SK-N-SH (cell line): Measurements from ENCODE around the gene ZFHX3. TPM values are rescaled to one million over a fixed set of nuclear protein-coding genes. Genes with fewer than 3 reads are reported as not detected.

Source experiments
- CTCF ChIA-PET: fragments of 300-600, 350-600 bp; formaldehyde crosslinking; extraction: SDS; loops from one replicate; lab custom pipeline; 2021; lab: Yijun Ruan, JAX
- POLR2A ChIA-PET: fragments of 350-600 bp; sonication (Branson Sonifier 250); formaldehyde crosslinking; extraction: SDS; loops from one replicate; lab custom pipeline; 2020; ENCODE audit warnings: antibody characterized with exemption, inconsistent platforms; lab: Yijun Ruan, JAX
- DNase-seq: peaks from one replicate; pipeline ENCODE4 v3.0.0; 2012
- H2AFZ ChIP-seq: fragments of 200-600 bp; sonication (generic); 2 replicates; pipeline ENCODE4 v1.8.1; 2016; ENCODE audit warnings: antibody characterized with exemption, mild to moderate bottlenecking, low read depth
- H3F3A ChIP-seq: fragments of 200-600 bp; sonication (generic); replicated peaks from 2 replicates; pipeline ENCODE3; 2016; ENCODE audit warnings: antibody characterized with exemption, mild to moderate bottlenecking; ENCODE audit not compliant: insufficient read depth
- H3K27ac ChIP-seq, 2 experiments: fragments of 200-500 bp in 1 of 2; fragments of 200-600 bp in 1 of 2; sonication (Bioruptor generic) in 1 of 2; sonication (generic), shearing (Covaris generic) in 1 of 2; 2 replicates each; pipeline versions ENCODE4 v1.5.1 to v1.6.1; 2014 to 2016; ENCODE audit warnings: low read depth in 2 of 2, inconsistent platforms in 1 of 2, low read length in 1 of 2, mild to moderate bottlenecking in 1 of 2, mixed read lengths in 1 of 2
- H3K27me3 ChIP-seq: fragments of 200-600 bp; sonication (generic), shearing (Covaris generic); 2 replicates; pipeline ENCODE4 v1.6.1; 2016; ENCODE audit warnings: mixed run types; ENCODE audit not compliant: insufficient read depth
- H3K36me3 ChIP-seq, 2 experiments: fragments of 200-500 bp in 1 of 2; fragments of 200-600 bp in 1 of 2; sonication (Bioruptor generic) in 1 of 2; sonication (generic) in 1 of 2; replicated peaks in 1 of 2; 2 replicates each; pipeline versions ENCODE3 to v1.5.1; 2014 to 2016; ENCODE audit warnings: low read length in 1 of 2, mild to moderate bottlenecking in 1 of 2; ENCODE audit not compliant: insufficient read depth in 2 of 2, control insufficient read depth in 1 of 2
- H3K4me1 ChIP-seq, 2 experiments: fragments of 200-500 bp in 1 of 2; fragments of 200-600 bp in 1 of 2; sonication (Bioruptor generic) in 1 of 2; sonication (generic), shearing (Covaris generic) in 1 of 2; 2 replicates each; pipeline versions ENCODE4 v1.5.1 to v1.6.1; 2014 to 2016; ENCODE audit warnings: low read depth in 1 of 2, low read length in 1 of 2, mixed run types in 1 of 2; ENCODE audit not compliant: insufficient read depth in 2 of 2, control insufficient read depth in 1 of 2
- H3K4me2 ChIP-seq: fragments of 200-600 bp; sonication (generic), shearing (Covaris generic); 2 replicates; pipeline ENCODE4 v1.6.1; 2017; ENCODE audit warnings: mixed run types
- H3K4me3 ChIP-seq, 2 experiments: fragments of 200-500 bp in 1 of 2; fragments of 200-600 bp in 1 of 2; sonication (Bioruptor generic) in 1 of 2; sonication (generic), shearing (Covaris generic) in 1 of 2; 2 replicates each; pipeline versions ENCODE4 v1.5.1 to v1.8.1; 2014 to 2016; ENCODE audit warnings: low read depth in 2 of 2, inconsistent platforms in 1 of 2, low read length in 1 of 2, mild to moderate bottlenecking in 1 of 2, mixed read lengths in 1 of 2, moderate library complexity in 1 of 2
- H3K79me2 ChIP-seq: fragments of 200-600 bp; sonication (generic); 2 replicates; pipeline ENCODE4 v1.8.1; 2017; ENCODE audit warnings: mild to moderate bottlenecking; ENCODE audit not compliant: insufficient read depth
- H3K9ac ChIP-seq: fragments of 200-600 bp; sonication (generic); 2 replicates; pipeline ENCODE4 v1.6.1; 2017; ENCODE audit warnings: mixed run types
- H3K9me2 ChIP-seq: fragments of 200-600 bp; sonication (generic); 2 replicates; pipeline ENCODE4 v1.6.1; 2017; ENCODE audit warnings: mixed run types
- H3K9me3 ChIP-seq: fragments of 200-600 bp; sonication (generic); 2 replicates; pipeline ENCODE4 v1.6.1; 2017; ENCODE audit warnings: mixed run types, mild to moderate bottlenecking, moderate library complexity
- H4K20me1 ChIP-seq: fragments of 200-600 bp; sonication (generic); 2 replicates; pipeline ENCODE4 v1.6.1; 2017; ENCODE audit warnings: mild to moderate bottlenecking, mixed run types; ENCODE audit not compliant: insufficient read depth
- CTCF ChIP-seq: fragments of 200-600 bp; sonication (generic); IDR thresholded peaks from 2 replicates; pipeline ENCODE4 v1.6.1; 2017; ENCODE audit warnings: antibody characterized with exemption, mild to moderate bottlenecking, moderate library complexity
- GABPA ChIP-seq: IDR thresholded peaks from 2 replicates; pipeline ENCODE4 v1.4.0; 2012; ENCODE audit warnings: low read depth, mild to moderate bottlenecking
- NRF1 ChIP-seq: IDR thresholded peaks from 2 replicates; pipeline ENCODE4 v1.6.1; 2012; ENCODE audit warnings: low read depth, mild to moderate bottlenecking, low read length
- PBX3 ChIP-seq: IDR thresholded peaks from 2 replicates; pipeline ENCODE4; 2012
- RCOR1 ChIP-seq: fragments of 150-350 bp; IDR thresholded peaks from 2 replicates; pipeline ENCODE4 v1.6.1; 2017; ENCODE audit warnings: antibody characterized with exemption, low read length
- REST ChIP-seq: IDR thresholded peaks from 2 replicates; pipeline ENCODE4 v1.6.1; 2012; ENCODE audit warnings: mild to moderate bottlenecking, low read depth, low read length, moderate library complexity
- SMC3 ChIP-seq: IDR thresholded peaks from 2 replicates; pipeline ENCODE4 v1.6.1; 2012; ENCODE audit warnings: low read depth, low read length, improper control_type of control experiment
- USF2 ChIP-seq: fragments of 150-350 bp; IDR thresholded peaks from 2 replicates; pipeline ENCODE4 v1.6.1; 2017; ENCODE audit warnings: antibody characterized with exemption, low read length, low read depth, borderline replicate concordance
- ZBTB33 ChIP-seq: IDR thresholded peaks from 2 replicates; pipeline ENCODE4 v1.4.0; 2012; ENCODE audit warnings: low read depth, borderline replicate concordance
- WGBS: methylation state at CpG from one replicate; pipeline ENCODE4 v1.1.6; 2017; ENCODE audit warnings: low lambda C conversion rate; 5-methylcytosine and 5-hydroxymethylcytosine counted together
- polyA plus RNA-seq, 3 experiments: library from polyadenylated mRNA; depleted of rRNA; stranded (reverse); fragments of >200 nt; gene quantifications; 2 replicates each; pipeline ENCODE4 v1.2.3, GENCODE V29; 2012

Gene ZFHX3
- polyA plus RNA-seq, 1 of the 3 experiments (the other 2 are of a cell fraction): 2.0 TPM

- TF ChIP-seq REST: peak; percentile 9; the same call in 1 of the 2 replicates
- TF ChIP-seq CTCF: no peak
- TF ChIP-seq USF2: no peak
Measured at GRCh38 chr16:72952811-72953271, 95.1 kb downstream of the ZFHX3 start (continued).

- CTCF ChIA-PET: interaction anchor here (1.5 to 1.9 kb wide), 2 partner anchors 120 to 451 kb away, joined by 3 to 12 read pairs; no protein-coding TSS in a partner anchor
- Histone ChIP-seq H3K27me3 (no peaks in the 10 kb centered on the region), H3K36me3 (peaks cover 21 to 34% of the 10 kb centered on the region in 2 experiments), H3K9me2 (no peaks in the 10 kb centered on the region), H3K27ac (peak overlapping the region; percentile 72 to 77; a peak in 3 of 4 replicates), H3K79me2 (peaks cover 74% of the 10 kb centered on the region), H3K9ac (0 out of 2 replicates have a peak overlapping the region, but pooled peaks have one; percentile 12), H3K4me1 (peaks cover 22 to 34% of the 10 kb centered on the region in 2 experiments), H3K9me3 (no peaks in the 10 kb centered on the region), H3K4me3 (peak overlapping the region in 1 of 2 experiments; percentile 5; a peak in 1 of 4 replicates), H4K20me1 (peaks cover 30% of the 10 kb centered on the region), H3F3A (peaks cover 18% of the 10 kb centered on the region), H2AFZ (no peak overlapping the region), H3K4me2 (peak overlapping the region; percentile 63)
- TF ChIP-seq PBX3 (no peak), RCOR1 (no peak), ZBTB33 (no peak), SMC3 (no peak), NRF1 (no peak), GABPA (no peak)
- 95% methylated on average over 10 of the region's 10 CpGs for WGBS
- POLR2A ChIA-PET: no interaction called here
- no peak for DNase-seq
Measured at GRCh38 chr16:72952404-72952803, 95.5 kb downstream of the ZFHX3 start.
